ENCODE results near the gene HSD17B14. TPM values are rescaled to one million over a fixed set of nuclear protein-coding genes. Genes with fewer than 3 reads are reported as not detected.

HSD17B14 gene
- polyA plus RNA-seq, 1 experiment = 2.3 TPM

- Histone ChIP-seq H3K4me3 (ENCODE audit: low read depth, low read length) (no peak overlapping the region), H3K27ac (ENCODE audit: low read depth, low read length) (no peak overlapping the region), H3K27me3 (ENCODE audit: control insufficient read depth, insufficient read depth, low read length) (no peaks in the 10 kb centered on the region), H3K9me3 (ENCODE audit: control insufficient read depth, insufficient read depth, low read length) (no peaks in the 10 kb centered on the region; the same call in 1 of the 2 replicates)
- DNase-seq (ENCODE audit: low read depth, low spot score) = no peak
- CTCF ChIA-PET = interaction anchor here (2.5 kb wide), 1 partner anchor 46 kb away, joined by 16 read pairs; no protein-coding TSS in a partner anchor
- no peak for TF ChIP-seq CTCF (IDR thresholded peaks at IDR 0.05; ENCODE audit: low read depth, low read length)
- POLR2A ChIA-PET = no interaction called here
Measured at GRCh38 chr19:48833977-48834376, 2.3 kb downstream of the HSD17B14 start.

- ChIA-PET CTCF (interaction anchor here (1.4 to 2.5 kb wide), 2 partner anchors 38 to 45 kb away, joined by 3 to 16 read pairs; no protein-coding TSS in a partner anchor), POLR2A (no interaction called here)
- no peak for DNase-seq (ENCODE audit: low read depth, low spot score)
- H3K4me3 ChIP-seq (ENCODE audit: low read depth, low read length) = no peak overlapping the region
- H3K27me3 ChIP-seq (ENCODE audit: control insufficient read depth, insufficient read depth, low read length) = no peaks in the 10 kb centered on the region
- TF ChIP-seq CTCF (IDR thresholded peaks at IDR 0.05; ENCODE audit: low read depth, low read length) = no peak
- H3K27ac ChIP-seq (ENCODE audit: low read depth, low read length) = no peak overlapping the region
- H3K9me3 ChIP-seq (ENCODE audit: control insufficient read depth, insufficient read depth, low read length) = no peaks in the 10 kb centered on the region; the same call in 1 of the 2 replicates
Measured at GRCh38 chr19:48833049-48833448, 3.2 kb downstream of the HSD17B14 start.

DNA sequence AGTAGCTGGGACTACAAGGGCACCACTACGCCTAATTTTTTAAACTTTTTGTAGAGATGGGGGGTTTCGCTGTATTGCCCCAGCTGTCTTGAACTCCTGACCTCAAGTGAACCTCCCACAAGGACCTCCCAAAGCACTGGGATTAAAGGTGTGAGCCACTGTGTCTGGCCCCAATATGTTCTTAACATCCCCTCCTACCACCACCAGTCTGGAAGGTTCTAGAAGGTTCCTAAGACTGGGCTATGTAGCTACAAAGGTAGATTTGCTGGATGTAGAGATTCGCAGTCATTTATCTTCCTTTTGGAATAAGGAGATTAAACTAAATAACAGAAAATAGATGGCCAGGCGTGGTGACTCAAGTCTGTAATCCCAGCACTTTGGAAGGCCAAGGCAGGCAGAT lies 5.3 kb downstream of the HSD17B14 start:
- no peak overlapping the region for H3K4me3 ChIP-seq (ENCODE audit: low read depth, low read length)
- POLR2A ChIA-PET = no interaction called here

GRCh38 chr19:48830088-48830487 lies 6.2 kb downstream of the HSD17B14 start:
- CTCF ChIA-PET = interaction anchor here (0.8 to 2.3 kb wide), 3 partner anchors 14 to 42 kb away, joined by 3 to 20 read pairs (median 5); no protein-coding TSS in a partner anchor
- POLR2A ChIA-PET = no interaction called here

More for the DNA sequence above, 5.3 kb downstream of the HSD17B14 start:
- CTCF ChIA-PET = interaction anchor here (0.6 to 1.6 kb wide), 5 partner anchors 12 to 43 kb away, joined by 3 to 6 read pairs (median 4); no protein-coding TSS in a partner anchor
- no peak for DNase-seq (ENCODE audit: low read depth, low spot score)
- Histone ChIP-seq H3K9me3 (ENCODE audit: control insufficient read depth, insufficient read depth, low read length) (no peaks in the 10 kb centered on the region; the same call in 1 of the 2 replicates), H3K27ac (ENCODE audit: low read depth, low read length) (no peak overlapping the region), H3K27me3 (ENCODE audit: control insufficient read depth, insufficient read depth, low read length) (no peaks in the 10 kb centered on the region)
- TF ChIP-seq CTCF (IDR thresholded peaks at IDR 0.05; ENCODE audit: low read depth, low read length) = no peak

More at GRCh38 chr19:48830088-48830487, 6.2 kb downstream of the HSD17B14 start:
- TF ChIP-seq CTCF (IDR thresholded peaks at IDR 0.05; ENCODE audit: low read depth, low read length) = no peak
- Histone ChIP-seq H3K27ac (ENCODE audit: low read depth, low read length) (no peak overlapping the region), H3K27me3 (ENCODE audit: control insufficient read depth, insufficient read depth, low read length) (no peaks in the 10 kb centered on the region), H3K4me3 (ENCODE audit: low read depth, low read length) (no peak overlapping the region), H3K9me3 (ENCODE audit: control insufficient read depth, insufficient read depth, low read length) (no peaks in the 10 kb centered on the region; the same call in 1 of the 2 replicates)
- no peak for DNase-seq (ENCODE audit: low read depth, low spot score)

Data from AG04450 (cell line).